ENCODE measurements around the gene IL1R1. TPM values are rescaled to one million over a fixed set of nuclear protein-coding genes. Genes with fewer than 3 reads are reported as not detected.

IL1R1 gene
- total and polyA plus RNA-seq, 2 donors: 34.9 to 72.7 TPM

Other genes starting within 250 kb of the IL1R1 start
- gene IL1R2, start 150.8 kb upstream of the IL1R1 start, total RNA-seq: 0.37 TPM
- 31.2 TPM for gene IL1R2, start 150.8 kb upstream of the IL1R1 start, polyA plus RNA-seq
- gene IL1RL2, start 44.3 kb downstream of the IL1R1 start, total RNA-seq: 0.90 TPM
- gene IL1RL2, start 44.3 kb downstream of the IL1R1 start, polyA plus RNA-seq: 0.33 TPM
- 12.8 TPM for gene IL1RL1, start 168.8 kb downstream of the IL1R1 start, total RNA-seq
- 7.3 TPM for gene IL1RL1, start 168.8 kb downstream of the IL1R1 start, polyA plus RNA-seq
- 3.3 TPM for gene IL18R1, start 213.1 kb downstream of the IL1R1 start, total RNA-seq
- gene IL18R1, start 213.1 kb downstream of the IL1R1 start, polyA plus RNA-seq: 3.3 TPM

Data from urinary bladder (tissue), 2 donors.